Suprapubic skin (tissue), 4 donors: ENCODE measurements around the gene YIPF4. TPM values are rescaled to one million over a fixed set of nuclear protein-coding genes. Genes with fewer than 3 reads are reported as not detected.
"Not testable (repeated sequence)": the region's sequence is repeated elsewhere in the genome, so short reads cannot be mapped to it uniquely, and the experiment has no call there.

Experiments
- DNase-seq, 2 donors: peaks; one replicate each; pipeline ENCODE4 v3.0.0-alpha.2; 2019; ENCODE audit warnings: low spot score in 2 of 2
- H3K27ac ChIP-seq: fragments of 200-600 bp; sonication (generic); one replicate; pipeline ENCODE4 v1.5.1; 2019
- H3K27me3 ChIP-seq: fragments of 200-600 bp; sonication (generic); one replicate; pipeline ENCODE4 v1.5.1; 2019
- H3K36me3 ChIP-seq: fragments of 200-600 bp; sonication (generic); one replicate; pipeline ENCODE4 v1.5.1; 2019
- H3K4me1 ChIP-seq: fragments of 200-600 bp; sonication (generic); one replicate; pipeline ENCODE4 v1.5.1; 2019
- H3K4me3 ChIP-seq: fragments of 200-600 bp; sonication (generic); one replicate; pipeline ENCODE4 v1.5.1; 2019; ENCODE audit warnings: mild to moderate bottlenecking
- H3K9me3 ChIP-seq: fragments of 200-600 bp; sonication (generic); one replicate; pipeline ENCODE4 v1.5.1; 2019
- EP300 ChIP-seq: sonication (generic); formaldehyde crosslinking; IDR thresholded peaks from one replicate; pipeline ENCODE4 v1.6.1; 2017; ENCODE audit warnings: antibody characterized with exemption
- POLR2A ChIP-seq, 2 donors: fragments of 450-650 bp; IDR thresholded peaks; one replicate each; pipeline ENCODE4 v1.6.1; 2017; ENCODE audit warnings: antibody characterized with exemption in 2 of 2, mild to moderate bottlenecking in 2 of 2, moderate library complexity in 2 of 2
- POLR2AphosphoS5 ChIP-seq, 3 donors: sonication (generic); formaldehyde crosslinking; IDR thresholded peaks; one replicate each; pipeline ENCODE4 v1.6.1; 2017; ENCODE audit warnings: antibody characterized with exemption in 3 of 3
- WGBS: methylation state at CpG from one replicate; pipeline ENCODE4 v1.1.5; 2018; 5-methylcytosine and 5-hydroxymethylcytosine counted together
- total RNA-seq, 4 donors: library from RNA; depleted of rRNA; stranded (reverse); fragments of >200 nt; gene quantifications; one replicate each; pipeline ENCODE4 v1.1.0, GENCODE V29; 2016
- TF ChIP-seq, protein P1 (sequence below), 2 donors: fragments of 200-600 bp in 1 of 2; fragments of 450-650 bp in 1 of 2; sonication (generic) in 1 of 2; IDR thresholded peaks; one replicate each; pipeline ENCODE4 v1.5.1; 2016 to 2019; ENCODE audit warnings: antibody characterized with exemption in 2 of 2, mild to moderate bottlenecking in 1 of 2, moderate library complexity in 1 of 2

YIPF4 gene
- total RNA-seq, 4 donors from 2014 or later = 8.5 to 36.5 (median 19.8) TPM

DNA sequence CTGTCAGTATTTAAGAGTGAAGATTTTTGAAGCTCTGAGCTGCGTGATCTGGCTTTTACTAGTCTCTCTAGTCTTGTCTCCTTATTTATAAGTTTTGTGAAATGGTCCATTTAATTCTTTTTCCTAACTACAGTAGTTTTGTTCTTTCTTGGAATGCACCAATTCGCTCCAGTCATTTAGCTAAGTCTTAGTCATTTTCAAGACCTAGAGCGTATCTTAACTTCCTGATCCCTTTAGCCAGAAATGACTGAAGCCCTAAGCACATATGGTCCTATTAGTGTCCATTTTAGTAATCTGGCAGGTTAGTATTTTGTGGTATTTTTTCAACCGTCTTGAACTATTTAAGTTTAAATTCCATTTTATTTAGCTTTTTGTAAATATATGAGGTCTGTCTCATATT, 82.7 kb downstream of the YIPF4 start:
- Histone ChIP-seq H3K27me3 (no peaks in the 10 kb centered on the region), H3K4me1 (peaks cover 47% of the 10 kb centered on the region), H3K27ac (no peak overlapping the region), H3K36me3 (no peaks in the 10 kb centered on the region), H3K9me3 (no peaks in the 10 kb centered on the region), H3K4me3 (no peak overlapping the region)
- 70% methylated on average over 4 of the region's 4 CpGs for WGBS
- DNase-seq = no peak
- TF ChIP-seq, protein P1, sequence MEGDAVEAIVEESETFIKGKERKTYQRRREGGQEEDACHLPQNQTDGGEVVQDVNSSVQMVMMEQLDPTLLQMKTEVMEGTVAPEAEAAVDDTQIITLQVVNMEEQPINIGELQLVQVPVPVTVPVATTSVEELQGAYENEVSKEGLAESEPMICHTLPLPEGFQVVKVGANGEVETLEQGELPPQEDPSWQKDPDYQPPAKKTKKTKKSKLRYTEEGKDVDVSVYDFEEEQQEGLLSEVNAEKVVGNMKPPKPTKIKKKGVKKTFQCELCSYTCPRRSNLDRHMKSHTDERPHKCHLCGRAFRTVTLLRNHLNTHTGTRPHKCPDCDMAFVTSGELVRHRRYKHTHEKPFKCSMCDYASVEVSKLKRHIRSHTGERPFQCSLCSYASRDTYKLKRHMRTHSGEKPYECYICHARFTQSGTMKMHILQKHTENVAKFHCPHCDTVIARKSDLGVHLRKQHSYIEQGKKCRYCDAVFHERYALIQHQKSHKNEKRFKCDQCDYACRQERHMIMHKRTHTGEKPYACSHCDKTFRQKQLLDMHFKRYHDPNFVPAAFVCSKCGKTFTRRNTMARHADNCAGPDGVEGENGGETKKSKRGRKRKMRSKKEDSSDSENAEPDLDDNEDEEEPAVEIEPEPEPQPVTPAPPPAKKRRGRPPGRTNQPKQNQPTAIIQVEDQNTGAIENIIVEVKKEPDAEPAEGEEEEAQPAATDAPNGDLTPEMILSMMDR (IDR thresholded peaks at IDR 0.05) = no peak
- TF ChIP-seq POLR2AphosphoS5 (IDR thresholded peaks at IDR 0.05) (no peak), EP300 (no peak), POLR2A (IDR thresholded peaks at IDR 0.05) (no peak)

DNA sequence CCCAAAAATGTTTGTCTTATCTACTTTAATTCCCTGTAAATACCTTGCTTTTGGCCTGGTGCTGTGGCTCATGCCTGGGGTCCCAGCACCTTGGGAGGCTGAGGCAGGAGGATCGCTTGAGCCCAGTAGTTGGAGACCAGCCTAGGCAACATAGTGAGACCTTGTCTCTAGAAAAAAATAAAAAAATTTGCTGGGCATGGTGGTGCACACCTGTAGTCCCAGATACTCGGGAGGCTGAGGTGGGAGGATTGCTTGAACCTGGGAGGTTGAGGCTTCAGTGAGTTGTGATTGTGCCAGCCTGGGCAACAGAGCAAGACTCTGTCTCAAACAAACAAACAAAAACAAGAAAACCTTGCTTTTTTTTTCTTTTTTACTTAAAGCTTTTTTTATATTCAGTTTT, 85.3 kb downstream of the YIPF4 start:
- peaks cover 47% of the 10 kb centered on the region for H3K4me1 ChIP-seq
- H3K4me3 ChIP-seq, DNase-seq, H3K27me3 ChIP-seq, H3K36me3 ChIP-seq, H3K27ac ChIP-seq, H3K9me3 ChIP-seq: not testable (repeated sequence)
- 93% methylated on average over 2 of the region's 2 CpGs for WGBS

DNA sequence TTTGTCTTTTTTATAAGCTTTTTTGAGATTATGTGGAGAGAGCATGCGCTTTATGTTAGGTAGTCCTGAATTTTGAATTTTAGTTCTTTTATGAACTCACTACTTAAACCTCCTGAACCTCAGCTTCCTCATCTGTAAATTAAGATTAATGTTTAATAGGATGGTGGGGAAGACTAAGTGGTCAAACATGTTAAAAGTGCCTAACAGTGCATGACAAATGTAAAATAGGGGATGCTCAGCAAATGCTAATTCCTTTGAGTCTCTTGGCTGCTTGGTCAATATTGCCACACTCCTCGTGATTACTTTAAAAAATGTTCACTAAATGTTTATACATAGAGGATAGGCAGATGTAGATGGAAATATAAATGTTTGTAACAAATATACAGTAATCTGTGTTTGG, 85.9 kb downstream of the YIPF4 start:
- WGBS = 70% methylated on average over 2 of the region's 2 CpGs
- TF ChIP-seq POLR2A (IDR thresholded peaks at IDR 0.05) = no peak
- TF ChIP-seq POLR2AphosphoS5 (IDR thresholded peaks at IDR 0.05) = no peak
- Histone ChIP-seq H3K4me1 (peaks cover 44% of the 10 kb centered on the region), H3K36me3 (no peaks in the 10 kb centered on the region), H3K4me3 (no peak overlapping the region), H3K27me3 (no peaks in the 10 kb centered on the region), H3K9me3 (no peaks in the 10 kb centered on the region), H3K27ac (no peak overlapping the region)
- no peak for DNase-seq

DNA sequence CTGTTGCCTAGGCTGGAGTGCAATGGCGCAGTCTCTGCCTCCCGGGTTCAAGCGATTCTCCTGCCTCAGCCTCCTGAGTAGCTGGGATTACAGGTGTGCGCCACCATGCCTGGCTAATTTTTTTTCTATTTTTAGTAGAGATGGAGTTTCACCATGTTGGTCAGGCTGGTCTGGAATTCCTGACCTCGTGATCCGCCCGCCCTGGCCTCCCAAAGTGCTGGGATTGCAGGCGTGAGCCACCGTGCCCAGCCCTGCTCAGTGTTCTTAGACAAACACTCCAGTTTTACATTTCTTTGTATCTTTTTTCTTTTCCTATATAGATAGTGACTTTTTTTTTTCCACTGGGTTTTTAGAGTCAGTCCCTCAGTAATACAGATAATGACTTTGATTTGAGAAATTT, 86.6 kb downstream of the YIPF4 start:
- not testable (repeated sequence) for H3K4me3 ChIP-seq
- 96% methylated on average over 9 of the region's 9 CpGs for WGBS

DNA sequence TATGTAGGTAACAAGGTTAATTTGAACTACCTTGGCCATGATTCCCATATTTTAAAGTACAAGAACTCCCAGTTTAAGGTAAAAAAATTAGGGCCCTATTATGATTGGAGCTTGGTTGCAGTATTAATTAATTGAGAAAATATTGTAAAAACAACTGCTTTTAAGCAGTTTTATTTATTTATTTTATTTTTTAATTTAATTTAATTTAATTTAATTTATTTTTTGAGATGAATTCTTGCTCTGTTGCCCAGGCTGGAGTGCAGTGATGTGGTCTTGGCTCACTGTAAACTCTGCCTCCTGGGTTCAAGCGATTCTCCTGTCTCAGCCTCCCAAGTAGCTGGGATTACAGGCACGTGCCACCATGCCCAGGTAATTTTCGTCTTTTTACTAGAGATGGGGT, 88.0 kb downstream of the YIPF4 start:
- not testable (repeated sequence) for H3K9me3 ChIP-seq, DNase-seq, H3K36me3 ChIP-seq, H3K4me3 ChIP-seq, H3K27me3 ChIP-seq, H3K27ac ChIP-seq
- peaks cover 28% of the 10 kb centered on the region for H3K4me1 ChIP-seq
- WGBS = 92% methylated on average over 3 of the region's 3 CpGs

More for the DNA sequence above, 86.6 kb downstream of the YIPF4 start:
- not testable (repeated sequence) for H3K36me3 ChIP-seq, DNase-seq, H3K27me3 ChIP-seq, H3K9me3 ChIP-seq, H3K27ac ChIP-seq
- peaks cover 41% of the 10 kb centered on the region for H3K4me1 ChIP-seq

Other genes starting within 250 kb of the YIPF4 start
- 10 to 100 TPM; 44.1 to 59.2 (median 48.8) TPM for gene DPY30, start 238.1 kb upstream of the YIPF4 start, total RNA-seq
- gene SPAST, start 214.3 kb upstream of the YIPF4 start, total RNA-seq = 10 to 100 TPM; 17.5 to 24.2 (median 20.1) TPM
- 10 to 100 TPM; 16.0 to 22.2 (median 18.1) TPM for gene SLC30A6, start 112.0 kb upstream of the YIPF4 start, total RNA-seq
- under 1 TPM in 2 of 4 donors, not detected in 2; 0.17 to 0.19 TPM for gene NLRC4, start 13.0 kb upstream of the YIPF4 start, total RNA-seq
- gene BIRC6, start 79.1 kb downstream of the YIPF4 start, total RNA-seq = 100 to 1,000 TPM; 101 to 319 (median 109) TPM